SK-N-SH (cell line): ENCODE measurements around the gene RBPJL. TPM values are rescaled to one million over a fixed set of nuclear protein-coding genes. Genes with fewer than 3 reads are reported as not detected.

Source experiments
- CTCF ChIA-PET: fragments of 300-600, 350-600 bp; formaldehyde crosslinking; extraction: SDS; loops from one replicate; lab custom pipeline; 2021; lab: Yijun Ruan, JAX
- POLR2A ChIA-PET: fragments of 350-600 bp; sonication (Branson Sonifier 250); formaldehyde crosslinking; extraction: SDS; loops from one replicate; lab custom pipeline; 2020; ENCODE audit warnings: antibody characterized with exemption, inconsistent platforms; lab: Yijun Ruan, JAX
- DNase-seq: peaks from one replicate; pipeline ENCODE4 v3.0.0; 2012
- H2AFZ ChIP-seq: fragments of 200-600 bp; sonication (generic); 2 replicates; pipeline ENCODE4 v1.8.1; 2016; ENCODE audit warnings: antibody characterized with exemption, mild to moderate bottlenecking, low read depth
- H3F3A ChIP-seq: fragments of 200-600 bp; sonication (generic); replicated peaks from 2 replicates; pipeline ENCODE3; 2016; ENCODE audit warnings: antibody characterized with exemption, mild to moderate bottlenecking; ENCODE audit not compliant: insufficient read depth
- H3K27ac ChIP-seq, 2 experiments: fragments of 200-500 bp in 1 of 2; fragments of 200-600 bp in 1 of 2; sonication (Bioruptor generic) in 1 of 2; sonication (generic), shearing (Covaris generic) in 1 of 2; 2 replicates each; pipeline versions ENCODE4 v1.5.1 to v1.6.1; 2014 to 2016; ENCODE audit warnings: low read depth in 2 of 2, inconsistent platforms in 1 of 2, low read length in 1 of 2, mild to moderate bottlenecking in 1 of 2, mixed read lengths in 1 of 2
- H3K27me3 ChIP-seq: fragments of 200-600 bp; sonication (generic), shearing (Covaris generic); 2 replicates; pipeline ENCODE4 v1.6.1; 2016; ENCODE audit warnings: mixed run types; ENCODE audit not compliant: insufficient read depth
- H3K36me3 ChIP-seq, 2 experiments: fragments of 200-500 bp in 1 of 2; fragments of 200-600 bp in 1 of 2; sonication (Bioruptor generic) in 1 of 2; sonication (generic) in 1 of 2; replicated peaks in 1 of 2; 2 replicates each; pipeline versions ENCODE3 to v1.5.1; 2014 to 2016; ENCODE audit warnings: low read length in 1 of 2, mild to moderate bottlenecking in 1 of 2; ENCODE audit not compliant: insufficient read depth in 2 of 2, control insufficient read depth in 1 of 2
- H3K4me1 ChIP-seq, 2 experiments: fragments of 200-500 bp in 1 of 2; fragments of 200-600 bp in 1 of 2; sonication (Bioruptor generic) in 1 of 2; sonication (generic), shearing (Covaris generic) in 1 of 2; 2 replicates each; pipeline versions ENCODE4 v1.5.1 to v1.6.1; 2014 to 2016; ENCODE audit warnings: low read depth in 1 of 2, low read length in 1 of 2, mixed run types in 1 of 2; ENCODE audit not compliant: insufficient read depth in 2 of 2, control insufficient read depth in 1 of 2
- H3K4me2 ChIP-seq: fragments of 200-600 bp; sonication (generic), shearing (Covaris generic); 2 replicates; pipeline ENCODE4 v1.6.1; 2017; ENCODE audit warnings: mixed run types
- H3K4me3 ChIP-seq, 2 experiments: fragments of 200-500 bp in 1 of 2; fragments of 200-600 bp in 1 of 2; sonication (Bioruptor generic) in 1 of 2; sonication (generic), shearing (Covaris generic) in 1 of 2; 2 replicates each; pipeline versions ENCODE4 v1.5.1 to v1.8.1; 2014 to 2016; ENCODE audit warnings: low read depth in 2 of 2, inconsistent platforms in 1 of 2, low read length in 1 of 2, mild to moderate bottlenecking in 1 of 2, mixed read lengths in 1 of 2, moderate library complexity in 1 of 2
- H3K79me2 ChIP-seq: fragments of 200-600 bp; sonication (generic); 2 replicates; pipeline ENCODE4 v1.8.1; 2017; ENCODE audit warnings: mild to moderate bottlenecking; ENCODE audit not compliant: insufficient read depth
- H3K9ac ChIP-seq: fragments of 200-600 bp; sonication (generic); 2 replicates; pipeline ENCODE4 v1.6.1; 2017; ENCODE audit warnings: mixed run types
- H3K9me2 ChIP-seq: fragments of 200-600 bp; sonication (generic); 2 replicates; pipeline ENCODE4 v1.6.1; 2017; ENCODE audit warnings: mixed run types
- H3K9me3 ChIP-seq: fragments of 200-600 bp; sonication (generic); 2 replicates; pipeline ENCODE4 v1.6.1; 2017; ENCODE audit warnings: mixed run types, mild to moderate bottlenecking, moderate library complexity
- H4K20me1 ChIP-seq: fragments of 200-600 bp; sonication (generic); 2 replicates; pipeline ENCODE4 v1.6.1; 2017; ENCODE audit warnings: mild to moderate bottlenecking, mixed run types; ENCODE audit not compliant: insufficient read depth
- CHD2 ChIP-seq: fragments of 150-350 bp; IDR thresholded peaks from 2 replicates; pipeline ENCODE4 v1.6.1; 2018; ENCODE audit warnings: low read length; ENCODE audit not compliant: partially characterized antibody
- ELF1 ChIP-seq: IDR thresholded peaks from 2 replicates; pipeline ENCODE4 v1.4.0; 2012
- EP300 ChIP-seq, 2 experiments: IDR thresholded peaks; 2 replicates each; pipeline versions ENCODE4 v1.4.0 to v1.6.1; 2012; ENCODE audit warnings: borderline replicate concordance in 1 of 2, low read depth in 1 of 2, low read length in 1 of 2
- EZH2phosphoT487 ChIP-seq: fragments of 200-600 bp; sonication (generic); IDR thresholded peaks from 2 replicates; pipeline ENCODE4 v1.6.1; 2017; ENCODE audit warnings: low read depth, mixed run types, mild to moderate bottlenecking, antibody characterized with exemption, moderate library complexity, borderline replicate concordance
- GABPA ChIP-seq: IDR thresholded peaks from 2 replicates; pipeline ENCODE4 v1.4.0; 2012; ENCODE audit warnings: low read depth, mild to moderate bottlenecking
- GATA2 ChIP-seq: sonication (generic); formaldehyde crosslinking; IDR thresholded peaks from 2 replicates; pipeline ENCODE4 v1.5.0; 2020; ENCODE audit warnings: mild to moderate bottlenecking, missing genetic modification reagents
- JUND ChIP-seq: IDR thresholded peaks from 2 replicates; pipeline ENCODE4 v1.4.0; 2012
- MAX ChIP-seq: IDR thresholded peaks from 2 replicates; pipeline ENCODE4 v1.4.0; 2012; ENCODE audit warnings: low read depth
- MEF2A ChIP-seq: IDR thresholded peaks from 2 replicates; pipeline ENCODE4 v1.4.0; 2012; ENCODE audit warnings: low read depth, borderline replicate concordance
- POLR2AphosphoS5 ChIP-seq: IDR thresholded peaks from 2 replicates; pipeline ENCODE4 v1.6.1; 2012; ENCODE audit warnings: low read depth, low read length
- RAD21 ChIP-seq: IDR thresholded peaks from 2 replicates; pipeline ENCODE4 v1.6.1; 2012; ENCODE audit warnings: mild to moderate bottlenecking, low read length
- RCOR1 ChIP-seq: fragments of 150-350 bp; IDR thresholded peaks from 2 replicates; pipeline ENCODE4 v1.6.1; 2017; ENCODE audit warnings: antibody characterized with exemption, low read length
- RXRA ChIP-seq: IDR thresholded peaks from 2 replicates; pipeline ENCODE4 v1.4.0; 2012; ENCODE audit warnings: low read depth, mild to moderate bottlenecking, borderline replicate concordance
- TCF12 ChIP-seq: IDR thresholded peaks from 2 replicates; pipeline ENCODE4 v1.4.0; 2012
- TEAD4 ChIP-seq: IDR thresholded peaks from 2 replicates; pipeline ENCODE4 v1.4.0; 2012; ENCODE audit warnings: mild to moderate bottlenecking, borderline replicate concordance; ENCODE audit not compliant: insufficient read depth
- WGBS: methylation state at CpG from one replicate; pipeline ENCODE4 v1.1.6; 2017; ENCODE audit warnings: low lambda C conversion rate; 5-methylcytosine and 5-hydroxymethylcytosine counted together
- polyA plus RNA-seq, 3 experiments: library from polyadenylated mRNA; depleted of rRNA; stranded (reverse); fragments of >200 nt; gene quantifications; 2 replicates each; pipeline ENCODE4 v1.2.3, GENCODE V29; 2012
- TF ChIP-seq, protein P1 (sequence below): IDR thresholded peaks from 2 replicates; pipeline ENCODE4 v1.4.0; 2012; ENCODE audit warnings: low read depth, borderline replicate concordance
- TF ChIP-seq, protein P2 (sequence below): fragments of 200-600 bp; sonication (generic); IDR thresholded peaks from 2 replicates; pipeline ENCODE4 v1.6.1; 2017; ENCODE audit warnings: antibody characterized with exemption, mild to moderate bottlenecking, moderate library complexity

Gene RBPJL
- polyA plus RNA-seq, 1 of the 3 experiments (the other 2 are of a cell fraction), result not detected

GRCh38 chr20:45313943-45314342 is 7.3 kb downstream of the RBPJL start:
- H3K4me3 ChIP-seq, result no peak overlapping the region
- H3K9me2 ChIP-seq, result no peaks in the 10 kb centered on the region
- no peaks in the 10 kb centered on the region for H3F3A ChIP-seq
- no peak overlapping the region for H2AFZ ChIP-seq
- ChIA-PET POLR2A (no interaction called here), CTCF (interaction anchor here (1.2 to 4.3 kb wide), 6 partner anchors 12 to 457 kb away, joined by 3 to 14 read pairs (median 10); no protein-coding TSS in a partner anchor)
- H3K36me3 ChIP-seq, result no peaks in the 10 kb centered on the region
- no peak overlapping the region for H3K9ac ChIP-seq
- H4K20me1 ChIP-seq, result no peaks in the 10 kb centered on the region
- no peaks in the 10 kb centered on the region for H3K4me1 ChIP-seq
- 47% methylated on average over 8 of the region's 11 CpGs for WGBS
- H3K4me2 ChIP-seq, result no peak overlapping the region
- no peak for DNase-seq
- no peaks in the 10 kb centered on the region for H3K9me3 ChIP-seq
- peaks cover 12% of the 10 kb centered on the region; the same call in 1 of the 2 replicates for H3K27me3 ChIP-seq
- no peak for TF ChIP-seq POLR2AphosphoS5
- TF ChIP-seq, protein P1, sequence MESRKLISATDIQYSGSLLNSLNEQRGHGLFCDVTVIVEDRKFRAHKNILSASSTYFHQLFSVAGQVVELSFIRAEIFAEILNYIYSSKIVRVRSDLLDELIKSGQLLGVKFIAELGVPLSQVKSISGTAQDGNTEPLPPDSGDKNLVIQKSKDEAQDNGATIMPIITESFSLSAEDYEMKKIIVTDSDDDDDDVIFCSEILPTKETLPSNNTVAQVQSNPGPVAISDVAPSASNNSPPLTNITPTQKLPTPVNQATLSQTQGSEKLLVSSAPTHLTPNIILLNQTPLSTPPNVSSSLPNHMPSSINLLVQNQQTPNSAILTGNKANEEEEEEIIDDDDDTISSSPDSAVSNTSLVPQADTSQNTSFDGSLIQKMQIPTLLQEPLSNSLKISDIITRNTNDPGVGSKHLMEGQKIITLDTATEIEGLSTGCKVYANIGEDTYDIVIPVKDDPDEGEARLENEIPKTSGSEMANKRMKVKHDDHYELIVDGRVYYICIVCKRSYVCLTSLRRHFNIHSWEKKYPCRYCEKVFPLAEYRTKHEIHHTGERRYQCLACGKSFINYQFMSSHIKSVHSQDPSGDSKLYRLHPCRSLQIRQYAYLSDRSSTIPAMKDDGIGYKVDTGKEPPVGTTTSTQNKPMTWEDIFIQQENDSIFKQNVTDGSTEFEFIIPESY, result no peak
- TF ChIP-seq GATA2, result no peak
- TF ChIP-seq ELF1, result no peak
- TF ChIP-seq, protein P2, sequence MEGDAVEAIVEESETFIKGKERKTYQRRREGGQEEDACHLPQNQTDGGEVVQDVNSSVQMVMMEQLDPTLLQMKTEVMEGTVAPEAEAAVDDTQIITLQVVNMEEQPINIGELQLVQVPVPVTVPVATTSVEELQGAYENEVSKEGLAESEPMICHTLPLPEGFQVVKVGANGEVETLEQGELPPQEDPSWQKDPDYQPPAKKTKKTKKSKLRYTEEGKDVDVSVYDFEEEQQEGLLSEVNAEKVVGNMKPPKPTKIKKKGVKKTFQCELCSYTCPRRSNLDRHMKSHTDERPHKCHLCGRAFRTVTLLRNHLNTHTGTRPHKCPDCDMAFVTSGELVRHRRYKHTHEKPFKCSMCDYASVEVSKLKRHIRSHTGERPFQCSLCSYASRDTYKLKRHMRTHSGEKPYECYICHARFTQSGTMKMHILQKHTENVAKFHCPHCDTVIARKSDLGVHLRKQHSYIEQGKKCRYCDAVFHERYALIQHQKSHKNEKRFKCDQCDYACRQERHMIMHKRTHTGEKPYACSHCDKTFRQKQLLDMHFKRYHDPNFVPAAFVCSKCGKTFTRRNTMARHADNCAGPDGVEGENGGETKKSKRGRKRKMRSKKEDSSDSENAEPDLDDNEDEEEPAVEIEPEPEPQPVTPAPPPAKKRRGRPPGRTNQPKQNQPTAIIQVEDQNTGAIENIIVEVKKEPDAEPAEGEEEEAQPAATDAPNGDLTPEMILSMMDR, result no peak
- TF ChIP-seq RCOR1, result no peak
- TF ChIP-seq EP300 (IDR thresholded peaks at IDR 0.05; ENCODE audit: borderline replicate concordance in 1 of 2, low read depth in 1 of 2, low read length in 1 of 2), result no peak
- no peak for TF ChIP-seq RAD21
- no peak for TF ChIP-seq RXRA
- TF ChIP-seq CHD2, result no peak
- TF ChIP-seq GABPA, result no peak
- TF ChIP-seq TCF12, result no peak
- TF ChIP-seq JUND, result no peak
- no peak for TF ChIP-seq MAX
- no peak for TF ChIP-seq MEF2A
- no peaks in the 10 kb centered on the region for H3K79me2 ChIP-seq
- no peak overlapping the region for H3K27ac ChIP-seq

GRCh38 chr20:45315672-45316071 is 9.0 kb downstream of the RBPJL start:
- CTCF ChIA-PET, result interaction anchor here (0.6 to 9.8 kb wide), 8 partner anchors 8 to 456 kb away, joined by 3 to 122 read pairs (median 6); partner anchors contain the start of gene SYS1
- Histone ChIP-seq H3K4me1 (no peaks in the 10 kb centered on the region), H3K36me3 (no peaks in the 10 kb centered on the region), H3K4me2 (no peak overlapping the region), H4K20me1 (no peaks in the 10 kb centered on the region), H3K4me3 (no peak overlapping the region), H3F3A (no peaks in the 10 kb centered on the region), H3K27ac (no peak overlapping the region), H2AFZ (no peak overlapping the region), H3K79me2 (no peaks in the 10 kb centered on the region), H3K9me2 (no peaks in the 10 kb centered on the region), H3K9me3 (no peaks in the 10 kb centered on the region), H3K9ac (no peak overlapping the region), H3K27me3 (peaks cover 12% of the 10 kb centered on the region; the same call in 1 of the 2 replicates)
- POLR2A ChIA-PET, result no interaction called here
- no peak for TF ChIP-seq RXRA
- no peak for TF ChIP-seq TEAD4
- TF ChIP-seq EZH2phosphoT487, result no peak
- no peak for TF ChIP-seq RAD21
- no peak for TF ChIP-seq JUND
- TF ChIP-seq EP300 (IDR thresholded peaks at IDR 0.05; ENCODE audit: borderline replicate concordance in 1 of 2, low read depth in 1 of 2, low read length in 1 of 2), result no peak
- DNase-seq, result no peak
- 85% methylated on average over 4 of the region's 4 CpGs for WGBS
